Keratinocyte (primary cell): ENCODE measurements around the gene MRPS11.

Experiments used
- CTCF ChIP-seq, 3 experiments: IDR thresholded peaks in 1 of 3; conservative IDR thresholded peaks in 1 of 3; optimal IDR thresholded peaks in 1 of 3; 2 replicates in 2 of 3; 3 replicates in 1 of 3; pipeline versions ENCODE3 to v1.5.1; 2011; ENCODE audit warnings: low read length in 3 of 3, mild to moderate bottlenecking in 3 of 3, moderate library complexity in 2 of 3, control low read depth in 1 of 3, inconsistent platforms in 1 of 3; ENCODE audit not compliant: insufficient read depth in 2 of 3; ENCODE audit errors: extremely low read depth in 1 of 3
- EZH2 ChIP-seq: IDR thresholded peaks from one replicate; pipeline ENCODE4 v1.6.1; 2012; ENCODE audit warnings: inconsistent platforms, mild to moderate bottlenecking, low read length, moderate library complexity

GRCh38 chr15:88467073-88467934 lies at the start of gene MRPS11, which contains the start of gene MRPL46:
- TF ChIP-seq CTCF (optimal IDR thresholded peaks at IDR 0.05 in 1 of 3, IDR thresholded peaks at IDR 0.05 in 1 of 3, conservative IDR thresholded peaks at IDR 0.05 in 1 of 3; ENCODE audit: extremely low read depth in 1 of 3, insufficient read depth in 2 of 3, low read length in 3 of 3) (no peak), EZH2 (no peak)
